Left lobe of liver (tissue), 2 donors: ENCODE data around the gene NAB2. TPM values are rescaled to one million over a fixed set of nuclear protein-coding genes. Genes with fewer than 3 reads are reported as not detected.
"Not testable (repeated sequence)": the region's sequence is repeated elsewhere in the genome, so short reads cannot be mapped to it uniquely, and the experiment has no call there.

Source experiments
- ATAC-seq: fragments of 200-7000 bp; cut with Tn5 transposase; one replicate; pipeline ENCODE4 v1.9.1; 2020; ENCODE audit warnings: mild to moderate bottlenecking, moderate library complexity
- DNase-seq: peaks from one replicate; pipeline ENCODE4 v3.0.0-alpha.2; 2020; ENCODE audit warnings: low spot score
- total RNA-seq: library from RNA; stranded (reverse); gene quantifications from one replicate; pipeline ENCODE4 v1.2.1, GENCODE V29; 2021
- donor health status: DM: no; HTN: no; CAD: no; lungs with moderate emphysema.
- donor health status: DM: no; HTN: yes; CAD: no.

Gene NAB2
- 12.9 TPM for total RNA-seq

DNA sequence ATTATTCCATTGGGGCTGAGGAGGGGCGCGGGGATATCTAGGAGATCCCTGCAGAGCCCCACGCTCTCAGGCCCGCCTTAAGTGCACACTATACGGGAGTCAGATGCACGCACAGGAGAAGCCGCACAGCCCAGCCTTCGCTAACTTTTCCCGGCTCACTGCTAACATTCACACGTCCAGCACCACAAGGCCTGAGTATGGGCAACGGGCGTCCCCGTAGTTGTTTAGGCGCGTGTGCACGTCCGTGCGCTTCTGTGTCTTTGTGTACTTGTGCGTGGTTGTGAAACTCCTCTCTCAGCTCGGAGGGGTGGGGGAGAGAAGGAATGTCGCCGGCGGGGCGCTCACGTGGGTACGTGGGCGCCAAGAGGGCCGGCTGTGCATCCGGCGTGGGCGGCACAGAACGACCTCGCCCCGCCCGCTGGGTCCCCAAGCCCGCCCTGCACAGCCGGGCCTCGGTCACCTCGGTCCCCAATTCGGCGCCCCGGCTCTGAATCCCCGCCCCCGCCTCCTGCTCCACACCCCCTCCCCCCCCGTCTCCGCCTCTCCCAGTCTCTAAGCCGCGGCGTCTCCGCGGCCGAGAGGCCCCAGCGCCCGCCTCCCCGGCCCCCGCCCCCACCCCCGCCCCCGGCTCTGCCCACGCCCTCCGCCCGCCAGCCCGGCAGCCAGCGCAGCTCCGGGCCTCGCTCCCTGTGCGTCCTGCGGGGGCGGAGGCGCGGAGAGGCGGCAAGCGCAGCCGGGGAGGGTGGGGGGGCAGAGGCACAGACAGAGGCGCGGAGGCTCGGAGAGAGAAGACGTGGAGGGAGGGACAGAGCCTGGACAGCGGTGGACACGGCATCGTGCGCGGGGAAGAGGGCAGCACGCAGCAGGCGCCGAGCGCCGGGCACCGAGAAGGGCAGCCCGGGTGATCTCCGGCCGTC, at the start of gene NAB2:
Gene NAB2, plus strand, starts transcription at position 761 of the 917 bp plus-strand sequence. CDS start 158 bp downstream, outside the sequence.
- ATAC-seq = peak; percentile 72
- peak; percentile 97 for DNase-seq

GRCh38 chr12:57040211-57040610, 48.7 kb upstream of the NAB2 start:
- DNase-seq (no peak), ATAC-seq (no peak)

DNA sequence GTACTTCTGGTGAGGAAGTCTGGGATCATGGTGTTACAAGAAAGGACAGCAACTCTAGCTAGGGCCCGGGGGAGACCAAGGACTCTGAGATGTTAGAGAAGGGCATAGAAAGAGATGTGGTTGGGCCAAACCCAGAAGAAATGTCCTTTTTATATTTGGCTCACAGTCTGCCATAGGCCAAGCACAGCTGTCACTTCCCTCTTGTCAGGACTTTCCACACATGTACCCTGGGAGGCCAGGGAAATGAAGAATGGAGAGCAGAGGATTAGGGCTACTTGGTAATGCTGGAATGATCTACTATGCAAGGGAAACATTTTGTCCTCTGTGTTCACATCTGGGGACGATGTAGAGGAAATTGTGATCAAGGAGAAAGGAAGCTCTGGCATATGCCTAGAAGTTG, 48.2 kb upstream of the NAB2 start:
- DNase-seq (no peak), ATAC-seq (no peak)

DNA sequence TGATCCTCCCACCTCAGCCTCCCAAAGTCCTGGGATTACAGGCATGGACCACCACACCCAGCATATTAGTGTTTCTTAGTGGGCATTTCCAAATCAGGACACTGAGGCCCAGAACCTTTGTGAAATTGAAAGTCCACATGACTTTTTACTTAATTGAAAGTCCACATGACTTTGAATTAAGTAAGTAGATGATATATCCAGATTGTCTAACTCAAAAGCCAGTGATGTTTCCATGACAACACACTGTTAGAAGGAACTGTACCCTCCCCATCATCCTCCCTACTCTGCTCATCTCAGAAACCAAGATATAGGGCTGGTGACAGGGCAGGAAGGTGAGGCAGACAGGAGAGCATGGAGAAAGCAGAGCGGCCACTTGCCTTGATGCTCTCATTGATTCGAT, 46.2 kb upstream of the NAB2 start:
- no peak for DNase-seq

DNA sequence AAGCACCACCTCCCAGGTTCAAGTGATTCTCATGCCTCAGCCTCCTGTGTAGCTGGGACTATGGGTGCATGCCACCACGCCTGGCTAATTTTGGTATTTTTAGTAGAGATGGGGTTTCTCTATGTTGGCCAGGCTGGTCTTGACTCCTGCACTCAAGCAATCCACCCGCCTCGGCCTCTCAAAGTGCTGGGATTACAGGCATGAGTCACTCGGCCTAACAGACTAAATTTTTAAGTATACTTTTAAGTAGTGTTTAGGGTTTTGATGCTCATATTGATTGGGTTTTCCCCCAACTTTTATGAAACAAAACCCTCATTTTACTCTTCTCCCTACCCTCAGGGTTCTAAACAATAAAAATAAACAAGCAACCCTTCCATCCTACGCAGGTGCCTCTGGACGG, 44.4 kb upstream of the NAB2 start:
- ATAC-seq (no peak), DNase-seq (no peak)

More for the DNA sequence above, 46.2 kb upstream of the NAB2 start:
- no peak for ATAC-seq

DNA sequence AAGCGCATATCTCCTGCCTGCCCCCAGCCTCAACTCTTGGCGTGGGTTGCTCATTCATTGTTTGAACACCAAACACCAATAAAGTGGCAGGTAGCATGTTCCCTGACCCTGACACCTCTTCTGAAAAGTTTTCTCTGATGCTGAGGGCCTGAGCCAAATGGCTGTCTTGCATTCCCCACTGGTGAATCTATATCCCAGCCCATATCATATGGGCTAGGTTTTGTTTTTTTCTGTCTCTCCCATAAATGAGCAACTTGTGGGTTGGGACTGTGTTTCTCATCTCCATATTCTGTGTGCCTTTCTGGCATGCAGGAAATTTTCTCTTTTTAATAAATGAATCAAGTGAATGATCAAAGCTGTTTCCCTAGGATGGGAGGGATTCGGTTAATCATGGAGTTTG, 44.0 kb upstream of the NAB2 start:
- DNase-seq = no peak
- no peak for ATAC-seq

GRCh38 chr12:57046086-57046791, 42.7 kb upstream of the NAB2 start:
- DNase-seq = no peak
- ATAC-seq = no peak

GRCh38 chr12:57046947-57047890, 41.7 kb upstream of the NAB2 start:
- ATAC-seq (peak; percentile 31), DNase-seq (no peak)

DNA sequence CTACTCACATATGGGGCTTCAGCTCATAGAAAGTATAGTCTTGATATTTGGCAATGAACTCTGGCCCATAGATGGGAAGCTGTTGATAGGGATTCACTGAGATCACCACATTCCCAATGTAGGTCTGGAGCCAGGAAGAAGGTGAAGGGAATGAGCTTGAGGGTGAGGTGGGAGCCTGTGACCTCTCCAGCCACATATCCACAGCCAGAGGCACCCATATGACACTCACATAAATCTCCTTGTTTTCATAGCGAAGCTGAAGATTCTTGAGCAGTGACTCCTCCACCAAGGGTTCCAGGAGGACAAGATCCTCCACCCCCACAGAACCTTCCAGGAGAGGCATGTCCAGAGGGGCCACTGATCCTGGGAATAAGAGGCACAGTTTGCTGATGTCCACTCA, 40.9 kb upstream of the NAB2 start:
- no peak for DNase-seq

GRCh38 chr12:57048423-57049118, 40.3 kb upstream of the NAB2 start:
- no peak for ATAC-seq
- no peak for DNase-seq

More for the DNA sequence above, 40.9 kb upstream of the NAB2 start:
- ATAC-seq = no peak

- no peak for ATAC-seq
- DNase-seq = no peak
Measured at GRCh38 chr12:57049119-57049446, 39.8 kb upstream of the NAB2 start.

- ATAC-seq = peak; percentile 74
- DNase-seq = no peak
Measured at GRCh38 chr12:57049890-57050289, 39.0 kb upstream of the NAB2 start, which contains the start of gene MYO1A. Gene MYO1A, minus strand, starts transcription at chr12:57050129. Its CDS starts 1,806 bp downstream, at chr12:57048323.

DNA sequence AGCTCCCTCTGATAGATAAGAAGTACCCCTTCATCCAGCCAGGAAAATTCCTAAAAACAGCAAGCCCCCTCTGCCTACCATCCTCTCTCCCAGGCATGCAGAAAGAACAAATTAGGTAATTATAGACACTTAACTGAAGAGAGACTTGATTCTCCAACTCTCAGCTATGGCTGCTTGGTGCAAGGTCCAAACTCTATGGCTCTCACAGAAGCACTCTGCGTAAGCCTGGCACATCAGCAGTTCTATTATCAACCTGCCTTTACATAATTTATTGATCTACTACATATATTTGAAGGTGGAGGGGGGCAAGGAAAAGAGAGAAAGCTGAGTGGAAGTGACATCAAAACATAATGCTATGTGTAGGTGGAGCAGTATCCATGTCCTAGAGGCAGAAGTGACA, 37.9 kb upstream of the NAB2 start:
- no peak for DNase-seq
- no peak for ATAC-seq

- ATAC-seq = not testable (repeated sequence)
Measured at GRCh38 chr12:57053146-57053545, 35.8 kb upstream of the NAB2 start.

DNA sequence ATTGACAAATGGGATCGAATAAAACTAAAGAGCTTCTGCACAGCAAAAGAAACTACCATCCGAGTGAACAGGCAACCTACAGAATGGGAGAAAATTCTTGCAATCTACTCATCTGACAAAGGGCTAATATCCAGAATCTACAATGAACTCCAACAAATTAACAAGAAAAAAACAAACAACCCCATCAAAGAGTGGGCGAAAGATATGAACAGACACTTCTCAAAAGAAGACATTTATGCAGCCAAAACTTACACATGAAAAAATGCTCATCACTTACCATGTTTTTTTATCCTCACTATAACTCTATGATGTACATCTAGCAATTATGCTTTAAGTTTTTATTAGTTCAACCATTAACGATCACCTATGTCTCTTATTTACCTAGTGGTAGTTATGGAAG, 35.0 kb upstream of the NAB2 start:
- not testable (repeated sequence) for ATAC-seq

More at GRCh38 chr12:57053146-57053545, 35.8 kb upstream of the NAB2 start:
- not testable (repeated sequence) for DNase-seq

DNA sequence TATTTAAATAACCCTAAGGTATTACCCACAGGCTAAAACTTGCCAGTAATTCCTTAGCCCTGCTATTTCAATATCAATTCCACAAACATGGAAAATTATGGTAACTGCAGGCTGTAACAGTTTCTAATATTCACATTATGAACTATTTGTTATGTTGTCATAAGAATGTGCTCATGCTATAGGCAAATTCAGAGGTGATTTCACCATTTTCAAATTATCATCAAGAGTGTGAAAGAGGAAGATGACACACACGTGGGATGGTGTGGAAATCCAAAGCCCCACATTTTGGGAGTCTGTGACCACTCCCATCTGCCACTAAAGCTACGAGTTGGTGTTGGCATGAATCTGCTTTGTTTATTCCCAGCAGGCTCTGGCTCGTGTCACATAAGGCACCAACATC, 33.1 kb upstream of the NAB2 start:
- DNase-seq = no peak
- no peak for ATAC-seq

More for the DNA sequence above, 35.0 kb upstream of the NAB2 start:
- not testable (repeated sequence) for DNase-seq

- DNase-seq = no peak
- no peak for ATAC-seq
Measured at GRCh38 chr12:57057067-57057751, 31.7 kb upstream of the NAB2 start.

DNA sequence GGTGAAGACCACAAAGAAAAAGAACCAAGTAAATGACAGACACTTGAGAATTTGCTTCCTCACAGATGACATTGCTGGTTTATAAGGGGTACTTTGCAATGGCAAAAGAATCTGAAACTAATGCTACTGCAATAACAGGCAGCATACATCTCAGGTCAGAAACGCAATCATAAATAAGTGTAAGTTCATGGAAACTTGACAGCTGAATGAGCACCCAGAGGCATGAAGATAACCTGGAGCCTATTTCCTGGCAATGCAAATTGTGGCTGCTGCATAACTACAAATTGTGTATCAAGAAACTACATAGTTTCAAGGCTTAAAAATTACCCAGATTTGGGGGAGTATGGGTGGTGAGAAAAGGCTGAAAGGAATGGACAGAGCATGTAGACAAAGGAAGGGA, 30.5 kb upstream of the NAB2 start:
- ATAC-seq (no peak), DNase-seq (no peak)

DNA sequence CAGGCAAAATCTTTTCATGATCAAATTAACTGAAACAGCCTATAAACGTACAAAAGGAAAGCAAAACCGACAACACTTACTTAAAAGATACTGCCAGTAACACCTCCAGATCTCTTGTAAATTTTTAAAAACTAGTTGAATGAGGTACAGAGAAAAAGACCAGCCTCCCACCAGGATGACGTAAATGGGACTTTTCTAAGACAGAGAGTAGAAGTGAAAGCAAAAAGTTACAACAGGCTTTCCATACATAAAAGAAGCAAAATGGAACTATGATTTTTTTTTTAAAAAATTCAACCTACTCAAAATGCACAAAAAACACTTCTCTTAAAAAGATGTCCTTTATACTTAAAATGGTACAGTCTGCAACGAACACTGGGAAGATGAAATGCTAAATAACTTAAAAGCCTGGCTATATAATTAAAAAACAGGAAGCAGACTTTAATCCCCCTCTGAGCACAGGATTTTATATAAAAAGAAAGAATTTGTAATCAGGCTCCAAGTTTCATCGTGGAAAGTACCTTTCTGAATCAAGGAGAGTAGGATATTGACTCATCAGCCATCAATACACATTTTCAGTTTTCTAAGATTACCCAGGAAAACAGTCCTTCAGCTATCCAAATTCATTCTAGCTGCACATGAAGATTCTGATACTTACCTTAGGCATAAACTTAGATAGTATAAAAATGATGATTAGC, 24.8 kb upstream of the NAB2 start:
- no peak for DNase-seq
- ATAC-seq = no peak
